Panc1 (cell line): ENCODE measurements around the gene CCAR1. TPM values are rescaled to one million over a fixed set of nuclear protein-coding genes. Genes with fewer than 3 reads are reported as not detected.

Experiments used
- ATAC-seq: fragments of 200-7000 bp; cut with Tn5 transposase; 2 replicates; pipeline ENCODE4 v1.9.1; 2020; ENCODE audit warnings: mild to moderate bottlenecking, moderate library complexity
- BruUV-seq: library from RNA; stranded (reverse); fragments of 400-500 nt; replicated peaks from 2 replicates; lab custom pipeline; 2021; lab: Mats Ljungman, UMichigan
- CTCF ChIA-PET: fragments of 300-600 bp; sonication (Branson Sonifier 250); formaldehyde crosslinking; loops from one replicate; lab custom pipeline; 2022; ENCODE audit warnings: antibody characterized with exemption; lab: Charles Lee
- POLR2A ChIA-PET: fragments of 300-600 bp; sonication (Branson Sonifier 250); formaldehyde crosslinking; loops from one replicate; lab custom pipeline; 2022; ENCODE audit warnings: antibody characterized with exemption; lab: Charles Lee
- DNase-seq: peaks from one replicate; pipeline ENCODE4 v3.0.0-alpha.2; 2010; ENCODE audit warnings: low read depth, low spot score
- H3K27ac ChIP-seq: 2 replicates; pipeline ENCODE4 v1.5.1; 2011; ENCODE audit warnings: mild to moderate bottlenecking, low read length, inconsistent platforms
- H3K27me3 ChIP-seq: fragments of 200-500 bp; sonication (Bioruptor generic); 2 replicates; pipeline ENCODE4 v1.6.0; 2014; ENCODE audit warnings: low read length, inconsistent platforms; ENCODE audit not compliant: control insufficient read depth, insufficient read depth
- H3K36me3 ChIP-seq: fragments of 200-500 bp; sonication (Bioruptor generic); 2 replicates; pipeline ENCODE4 v1.5.1; 2014; ENCODE audit warnings: inconsistent platforms, mild to moderate bottlenecking, low read length, moderate library complexity; ENCODE audit not compliant: control insufficient read depth, insufficient read depth
- H3K4me1 ChIP-seq: 2 replicates; pipeline ENCODE4 v1.5.1; 2011; ENCODE audit warnings: inconsistent platforms, mild to moderate bottlenecking, low read length, moderate library complexity; ENCODE audit not compliant: control insufficient read depth, insufficient read depth
- H3K4me3 ChIP-seq, 2 experiments: 2 replicates each; pipeline ENCODE4 v1.5.1; 2011 to 2012; ENCODE audit warnings: low read depth in 2 of 2, low read length in 2 of 2, mild to moderate bottlenecking in 2 of 2, inconsistent platforms in 1 of 2, moderate library complexity in 1 of 2
- H3K9me3 ChIP-seq: fragments of 200-500 bp; sonication (Bioruptor generic); 2 replicates; pipeline ENCODE4 v1.5.1; 2014; ENCODE audit warnings: low read depth, mild to moderate bottlenecking, inconsistent platforms, low read length, moderate library complexity; ENCODE audit not compliant: control insufficient read depth, insufficient read depth
- CTCF ChIP-seq: fragments of 450-650 bp; IDR thresholded peaks from 2 replicates; pipeline ENCODE4 v1.5.1; 2017; ENCODE audit warnings: mild to moderate bottlenecking
- POLR2AphosphoS5 ChIP-seq: IDR thresholded peaks from 2 replicates; pipeline ENCODE4 v1.6.1; 2012; ENCODE audit warnings: mild to moderate bottlenecking, low read depth, low read length, moderate library complexity
- SIN3A ChIP-seq: IDR thresholded peaks from 2 replicates; pipeline ENCODE4 v1.6.1; 2012; ENCODE audit warnings: low read depth, mild to moderate bottlenecking, low read length, moderate library complexity, borderline replicate concordance; ENCODE audit not compliant: insufficient read depth
- TCF7L2 ChIP-seq: IDR thresholded peaks from 2 replicates; pipeline ENCODE4 v1.6.1; 2011; ENCODE audit warnings: mild to moderate bottlenecking, low read depth, low read length, inconsistent platforms
- in situ Hi-C: cut with HindIII; loops from 2 replicates; pipeline ENCODE4 v1.10.0; 2016; ENCODE audit warnings: low sequenced_read_pairs, low pct_unique_long_range_greater_than_20kb
- intact Hi-C: fragments of 100-400 bp; cut with micrococcal nuclease; formaldehyde crosslinking; loops from one replicate; pipeline ENCODE4 v1.10.0; 2022; ENCODE audit not compliant: unreplicated experiment
- total RNA-seq: library from RNA; stranded (reverse); gene quantifications from one replicate; pipeline ENCODE4 v1.2.1, GENCODE V29; 2021; ENCODE audit not compliant: unreplicated experiment
- TF ChIP-seq, protein P1 (sequence below), 2 experiments: IDR thresholded peaks; 2 replicates each; pipeline ENCODE4 v1.6.1; 2011 to 2012; ENCODE audit warnings: low read depth in 2 of 2, control low read depth in 1 of 2, low read length in 1 of 2, mild to moderate bottlenecking in 1 of 2, moderate library complexity in 1 of 2; ENCODE audit not compliant: insufficient read depth in 1 of 2

Gene CCAR1
- total RNA-seq, 1 experiment from 2014 or later = 102 TPM

GRCh38 chr10:68742397-68742796 lies 21.4 kb downstream of the CCAR1 start:
- intact Hi-C loops = no loop called here
- TF ChIP-seq SIN3A (no peak), CTCF (no peak), TCF7L2 (no peak), POLR2AphosphoS5 (no peak)
- TF ChIP-seq, protein P1, sequence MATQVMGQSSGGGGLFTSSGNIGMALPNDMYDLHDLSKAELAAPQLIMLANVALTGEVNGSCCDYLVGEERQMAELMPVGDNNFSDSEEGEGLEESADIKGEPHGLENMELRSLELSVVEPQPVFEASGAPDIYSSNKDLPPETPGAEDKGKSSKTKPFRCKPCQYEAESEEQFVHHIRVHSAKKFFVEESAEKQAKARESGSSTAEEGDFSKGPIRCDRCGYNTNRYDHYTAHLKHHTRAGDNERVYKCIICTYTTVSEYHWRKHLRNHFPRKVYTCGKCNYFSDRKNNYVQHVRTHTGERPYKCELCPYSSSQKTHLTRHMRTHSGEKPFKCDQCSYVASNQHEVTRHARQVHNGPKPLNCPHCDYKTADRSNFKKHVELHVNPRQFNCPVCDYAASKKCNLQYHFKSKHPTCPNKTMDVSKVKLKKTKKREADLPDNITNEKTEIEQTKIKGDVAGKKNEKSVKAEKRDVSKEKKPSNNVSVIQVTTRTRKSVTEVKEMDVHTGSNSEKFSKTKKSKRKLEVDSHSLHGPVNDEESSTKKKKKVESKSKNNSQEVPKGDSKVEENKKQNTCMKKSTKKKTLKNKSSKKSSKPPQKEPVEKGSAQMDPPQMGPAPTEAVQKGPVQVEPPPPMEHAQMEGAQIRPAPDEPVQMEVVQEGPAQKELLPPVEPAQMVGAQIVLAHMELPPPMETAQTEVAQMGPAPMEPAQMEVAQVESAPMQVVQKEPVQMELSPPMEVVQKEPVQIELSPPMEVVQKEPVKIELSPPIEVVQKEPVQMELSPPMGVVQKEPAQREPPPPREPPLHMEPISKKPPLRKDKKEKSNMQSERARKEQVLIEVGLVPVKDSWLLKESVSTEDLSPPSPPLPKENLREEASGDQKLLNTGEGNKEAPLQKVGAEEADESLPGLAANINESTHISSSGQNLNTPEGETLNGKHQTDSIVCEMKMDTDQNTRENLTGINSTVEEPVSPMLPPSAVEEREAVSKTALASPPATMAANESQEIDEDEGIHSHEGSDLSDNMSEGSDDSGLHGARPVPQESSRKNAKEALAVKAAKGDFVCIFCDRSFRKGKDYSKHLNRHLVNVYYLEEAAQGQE (IDR thresholded peaks at IDR 0.05; ENCODE audit: insufficient read depth in 1 of 2, low read depth in 2 of 2, low read length in 1 of 2) = no peak
- no peaks in the 10 kb centered on the region for H3K27me3 ChIP-seq
- DNase-seq (no peak), ATAC-seq (no peak)
- H3K27ac ChIP-seq = no peak overlapping the region
- H3K36me3 ChIP-seq = peaks cover 57% of the 10 kb centered on the region
- no TSS peak for BruUV-seq
- H3K4me3 ChIP-seq = no peak overlapping the region
- in situ Hi-C loops = no loop called here
- no peaks in the 10 kb centered on the region for H3K9me3 ChIP-seq
- POLR2A ChIA-PET = no interaction called here
- CTCF ChIA-PET = no interaction called here
- H3K4me1 ChIP-seq = no peaks in the 10 kb centered on the region

DNA sequence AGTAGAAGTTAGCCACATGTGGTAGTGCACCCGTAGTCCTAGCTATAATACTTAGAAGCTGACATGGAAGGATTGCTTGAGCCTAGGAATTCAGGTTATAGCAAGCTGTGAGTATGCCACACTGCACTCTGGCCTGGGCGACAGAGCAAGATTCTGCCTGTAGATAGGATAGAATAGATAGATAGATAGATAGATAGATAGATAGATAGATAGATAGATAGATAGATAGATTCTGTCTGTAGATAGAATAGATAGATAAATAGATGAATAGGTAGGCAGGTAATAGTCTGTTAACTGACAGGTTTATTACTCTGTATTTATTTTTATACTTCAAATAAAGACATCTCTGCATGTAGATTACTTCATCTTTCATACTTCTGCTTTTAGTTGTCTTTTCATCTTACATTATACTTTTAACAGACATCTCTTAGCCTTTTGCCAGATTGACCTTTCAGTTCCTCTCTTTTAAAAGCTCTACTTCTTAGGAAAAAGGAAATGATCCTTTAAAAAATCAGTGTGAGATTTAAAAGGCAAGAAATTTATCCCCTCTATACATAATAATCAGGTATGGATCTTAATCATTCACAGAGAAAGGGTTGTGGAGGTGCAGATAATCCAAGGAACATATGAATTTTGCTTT lies 31.8 kb downstream of the CCAR1 start:
- in situ Hi-C loops = no loop called here
- BruUV-seq = no TSS peak
- POLR2A ChIA-PET = no interaction called here
- Histone ChIP-seq H3K36me3 (peaks cover 71% of the 10 kb centered on the region), H3K9me3 (no peaks in the 10 kb centered on the region), H3K4me3 (no peak overlapping the region), H3K27ac (no peak overlapping the region), H3K27me3 (no peaks in the 10 kb centered on the region), H3K4me1 (no peaks in the 10 kb centered on the region)
- DNase-seq = no peak
- CTCF ChIA-PET = no interaction called here
- no peak for ATAC-seq
- intact Hi-C loops = no loop called here
- TF ChIP-seq POLR2AphosphoS5 = no peak
- TF ChIP-seq TCF7L2 = no peak
- TF ChIP-seq CTCF = no peak
- no peak for TF ChIP-seq SIN3A
- TF ChIP-seq, protein P1 (IDR thresholded peaks at IDR 0.05; ENCODE audit: insufficient read depth in 1 of 2, low read depth in 2 of 2, low read length in 1 of 2) = no peak
